Activated CD4-positive, alpha-beta T cell treated with anti-CD3 and anti-CD28 coated beads, Interleukin-2, amount 50 U/mL, for 24 hours (primary cell): ENCODE data around the gene EPOP.
A peak's percentile ranks its signal among the peaks of the same experiment; 100 is the strongest.

Experiments used
- DNase-seq, 2 donors: peaks; one replicate each; pipeline ENCODE4 v3.0.0-alpha.2; 2020; ENCODE audit warnings: low read depth in 1 of 2, low spot score in 1 of 2

The EPOP gene

GRCh38 chr17:38674749-38675615 lies at the start of gene EPOP:
Gene EPOP (minus strand): TSS chr17:38674957. CDS start chr17:38674495, 462 bp downstream.
- DNase-seq, result peak; percentile 83 to 89

DNA sequence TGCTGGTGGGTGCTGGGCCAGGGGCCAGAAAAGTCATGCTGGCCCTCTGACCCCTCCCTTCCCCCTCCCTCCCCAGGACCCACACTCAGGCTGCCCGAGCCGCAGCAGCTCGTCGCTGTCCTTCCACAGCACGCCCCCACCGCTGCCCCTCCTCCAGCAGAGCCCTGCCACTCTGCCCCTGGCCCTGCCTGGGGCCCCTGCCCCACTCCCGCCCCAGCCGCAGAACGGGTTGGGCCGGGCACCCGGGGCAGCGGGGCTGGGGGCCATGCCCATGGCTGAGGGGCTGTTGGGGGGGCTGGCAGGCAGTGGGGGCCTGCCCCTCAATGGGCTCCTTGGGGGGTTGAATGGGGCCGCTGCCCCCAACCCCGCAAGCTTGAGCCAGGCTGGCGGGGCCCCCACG lies 47.0 kb upstream of the EPOP start:
- DNase-seq, result no peak

GRCh38 chr17:38720941-38721340 lies 46.2 kb upstream of the EPOP start:
- DNase-seq, result no peak

DNA sequence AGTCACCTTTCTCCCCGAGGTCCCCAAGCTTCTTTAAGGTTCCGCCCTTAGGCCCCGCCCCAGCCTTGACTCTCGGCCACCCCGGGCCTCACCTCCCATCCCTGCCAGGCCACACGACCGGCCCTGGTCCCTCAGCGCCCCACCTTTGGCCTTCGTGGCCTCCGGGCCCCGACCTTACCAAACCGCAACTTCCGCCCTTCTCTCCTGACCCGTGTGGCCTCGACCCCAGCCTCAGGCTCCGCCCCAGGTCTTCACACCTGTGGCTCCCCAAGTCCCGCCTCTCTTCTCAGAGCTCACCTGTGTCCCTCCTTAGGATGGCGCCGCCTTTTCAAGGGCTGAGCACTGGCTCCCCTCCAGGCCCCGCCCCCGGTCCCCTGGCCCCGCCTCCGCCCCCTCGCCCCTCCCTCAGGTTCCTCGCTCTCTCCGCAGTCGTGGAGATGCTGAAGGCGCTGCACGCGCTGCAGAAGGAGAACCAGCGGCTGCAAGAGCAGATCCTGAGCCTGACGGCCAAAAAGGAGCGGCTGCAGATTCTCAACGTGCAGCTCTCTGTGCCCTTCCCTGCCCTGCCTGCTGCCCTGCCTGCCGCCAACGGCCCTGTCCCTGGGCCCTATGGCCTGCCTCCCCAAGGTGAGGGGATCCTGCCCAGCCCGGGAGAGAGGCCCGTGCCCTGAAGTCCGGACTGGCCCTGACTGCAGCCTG lies 45.3 kb upstream of the EPOP start:
- DNase-seq, result no peak

- DNase-seq, result no peak
Measured at GRCh38 chr17:38719289-38719942, 44.7 kb upstream of the EPOP start.

GRCh38 chr17:38717139-38717745 lies 42.5 kb upstream of the EPOP start:
- DNase-seq, result no peak

DNA sequence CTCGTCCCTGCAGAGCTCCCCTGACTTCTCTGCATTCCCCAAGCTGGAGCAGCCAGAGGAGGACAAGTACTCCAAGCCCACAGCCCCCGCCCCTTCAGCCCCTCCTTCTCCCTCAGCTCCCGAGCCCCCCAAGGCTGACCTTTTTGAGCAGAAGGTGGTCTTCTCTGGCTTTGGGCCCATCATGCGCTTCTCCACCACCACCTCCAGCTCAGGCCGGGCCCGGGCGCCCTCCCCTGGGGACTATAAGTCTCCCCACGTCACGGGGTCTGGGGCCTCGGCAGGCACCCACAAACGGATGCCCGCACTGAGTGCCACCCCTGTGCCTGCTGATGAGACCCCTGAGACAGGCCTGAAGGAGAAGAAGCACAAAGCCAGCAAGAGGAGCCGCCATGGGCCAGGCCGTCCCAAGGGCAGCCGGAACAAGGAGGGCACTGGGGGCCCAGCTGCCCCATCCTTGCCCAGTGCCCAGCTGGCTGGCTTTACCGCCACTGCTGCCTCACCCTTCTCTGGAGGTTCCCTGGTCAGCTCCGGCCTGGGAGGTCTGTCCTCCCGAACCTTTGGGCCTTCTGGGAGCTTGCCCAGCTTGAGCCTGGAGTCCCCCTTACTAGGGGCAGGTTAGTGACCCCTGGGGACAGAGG lies 41.7 kb upstream of the EPOP start:
- no peak for DNase-seq

DNA sequence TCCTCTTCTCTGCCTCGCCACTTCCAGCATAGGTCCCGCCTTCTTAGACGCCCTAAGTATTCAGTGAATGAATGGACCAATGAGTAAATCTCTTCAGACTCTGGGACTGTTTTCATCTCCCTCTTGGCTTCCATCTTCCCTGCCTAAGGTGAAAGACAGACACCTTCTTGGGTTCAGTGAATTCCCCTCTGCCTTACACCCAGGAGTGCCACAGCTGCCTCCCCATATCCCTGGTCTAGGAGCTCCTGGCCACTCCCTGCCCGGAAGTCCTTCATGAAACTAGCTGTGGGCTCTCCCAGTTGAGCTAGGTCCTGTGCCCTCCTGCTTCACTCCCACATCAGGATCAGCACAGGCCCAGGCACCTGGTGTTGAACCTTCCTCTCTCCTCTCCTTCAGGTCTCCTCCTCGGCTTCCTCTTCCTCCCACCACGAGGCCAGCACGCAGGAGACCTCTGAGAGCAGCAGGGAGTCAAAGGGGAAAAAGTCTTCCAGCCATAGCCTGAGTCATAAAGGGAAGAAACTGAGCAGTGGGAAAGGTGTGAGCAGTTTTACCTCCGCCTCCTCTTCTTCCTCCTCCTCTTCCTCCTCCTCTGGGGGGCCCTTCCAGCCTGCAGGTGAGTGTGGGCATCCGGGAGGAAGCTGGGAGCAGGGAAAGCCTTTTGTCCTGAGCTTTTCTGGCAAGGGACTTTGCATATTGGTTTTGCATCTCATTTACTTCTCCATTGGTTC lies 40.6 kb upstream of the EPOP start:
- no peak for DNase-seq

DNA sequence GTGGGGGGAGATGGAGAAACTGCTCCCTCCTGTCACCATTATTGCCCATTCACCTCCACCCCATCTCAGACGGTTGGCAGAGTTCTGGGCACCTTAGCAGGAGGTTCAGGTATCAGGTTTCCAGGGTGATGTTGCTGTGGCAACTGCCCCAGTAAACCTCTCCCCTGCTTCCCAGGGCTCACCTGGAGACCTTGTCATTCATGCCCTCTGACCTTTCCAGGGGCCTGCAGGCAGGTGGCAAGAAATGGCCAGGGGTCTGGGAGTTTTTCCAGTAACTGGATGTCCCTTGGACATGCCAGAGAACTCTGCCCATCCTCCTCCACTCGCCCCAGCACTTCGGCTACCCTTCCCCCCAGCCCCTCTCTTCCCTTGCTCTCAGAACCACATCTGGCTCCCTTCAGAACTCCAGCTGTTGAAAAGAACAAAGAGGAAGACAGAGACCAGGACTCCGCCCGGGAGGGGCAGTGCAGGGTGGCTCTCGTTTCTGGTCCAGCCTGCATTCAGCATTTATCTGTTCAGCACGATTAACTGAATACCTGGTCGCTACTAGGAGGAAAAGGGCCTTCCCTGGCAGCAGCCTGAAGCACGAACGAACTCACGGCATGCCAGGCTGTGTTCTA lies 38.8 kb upstream of the EPOP start:
- no peak for DNase-seq

- DNase-seq, result no peak
Measured at GRCh38 chr17:38712593-38712992, 37.8 kb upstream of the EPOP start.

GRCh38 chr17:38711792-38712571 lies 37.2 kb upstream of the EPOP start:
- no peak for DNase-seq

- DNase-seq, result no peak
Measured at GRCh38 chr17:38710985-38711384, 36.2 kb upstream of the EPOP start.

GRCh38 chr17:38710604-38710962 lies 35.8 kb upstream of the EPOP start:
- no peak for DNase-seq

GRCh38 chr17:38709864-38710603 lies 35.3 kb upstream of the EPOP start:
- no peak for DNase-seq

GRCh38 chr17:38709104-38709820 lies 34.5 kb upstream of the EPOP start:
- DNase-seq, result no peak

DNA sequence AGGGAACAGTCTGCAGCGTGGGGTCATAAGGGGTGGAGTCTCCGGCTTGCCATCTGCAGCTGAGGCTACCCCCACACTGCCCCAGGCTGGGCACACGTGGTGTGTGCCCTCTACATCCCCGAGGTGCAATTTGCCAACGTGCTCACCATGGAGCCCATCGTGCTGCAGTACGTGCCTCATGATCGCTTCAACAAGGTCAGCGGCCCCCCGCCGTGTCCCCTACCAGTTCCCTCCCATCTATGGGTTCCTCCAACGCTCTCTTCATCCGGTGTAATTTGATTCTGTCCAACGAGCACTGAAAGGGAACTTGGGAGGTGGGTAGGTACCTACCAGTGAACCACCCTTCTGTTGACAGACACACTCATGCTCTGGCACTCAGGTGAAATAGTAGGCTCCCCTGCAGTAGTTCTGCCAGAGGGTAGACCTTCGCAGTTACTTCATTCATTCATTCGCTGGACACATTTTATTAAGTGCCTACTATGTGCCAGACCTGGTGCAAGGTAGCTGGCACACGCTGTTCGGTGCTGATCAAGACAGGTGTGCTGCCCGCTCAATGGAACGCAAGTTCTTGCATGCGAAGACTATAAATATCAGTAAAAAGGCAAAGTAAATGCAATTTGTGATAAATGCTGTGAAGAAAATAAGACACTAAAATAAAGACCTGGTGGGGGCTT lies 33.1 kb upstream of the EPOP start:
- no peak for DNase-seq

GRCh38 chr17:38706505-38707216 lies 31.9 kb upstream of the EPOP start:
- no peak for DNase-seq
